WTC11 (cell line): ENCODE data around the gene NFIA. TPM values are rescaled to one million over a fixed set of nuclear protein-coding genes. Genes with fewer than 3 reads are reported as not detected.

ENCODE experiments used
- ATAC-seq: fragments of 200-7000 bp; cut with Tn5 transposase; 2 replicates; pipeline ENCODE4 v1.10.0; 2021; ENCODE audit warnings: mild to moderate bottlenecking, moderate library complexity
- CTCF ChIA-PET: fragments of 300-600 bp; sonication (Branson Sonifier 250); formaldehyde crosslinking; loops from one replicate; lab custom pipeline; 2021; ENCODE audit warnings: antibody characterized with exemption; lab: Charles Lee
- POLR2A ChIA-PET: fragments of 350-600 bp; sonication (Branson Sonifier 250); formaldehyde crosslinking; loops from one replicate; lab custom pipeline; 2021; ENCODE audit warnings: antibody characterized with exemption; lab: Charles Lee
- DNase-seq: peaks from one replicate; pipeline ENCODE4 v3.0.0; 2021; ENCODE audit warnings: low spot score
- H3K27ac Mint-ChIP-seq: 2 replicates; pipeline ENCODE4 v1.8.0; 2021; ENCODE audit warnings: mixed read lengths
- H3K27me3 Mint-ChIP-seq: 2 replicates; pipeline ENCODE4 v1.8.0; 2021; ENCODE audit warnings: low read depth, mild to moderate bottlenecking, moderate library complexity, mixed read lengths
- H3K36me3 Mint-ChIP-seq: 2 replicates; pipeline ENCODE4 v1.8.0; 2021; ENCODE audit warnings: mixed read lengths
- H3K4me1 Mint-ChIP-seq: 2 replicates; pipeline ENCODE4 v1.8.0; 2022; ENCODE audit warnings: mixed read lengths
- H3K4me3 Mint-ChIP-seq: 2 replicates; pipeline ENCODE4 v1.8.0; 2021; ENCODE audit warnings: mild to moderate bottlenecking, moderate library complexity, mixed read lengths
- H3K9me3 Mint-ChIP-seq: 2 replicates; pipeline ENCODE4 v1.8.0; 2021; ENCODE audit warnings: mixed read lengths
- CREB1 ChIP-seq: sonication (generic); formaldehyde crosslinking; IDR thresholded peaks from 2 replicates; pipeline ENCODE4 v1.8.0; 2023; ENCODE audit warnings: mild to moderate bottlenecking, missing genetic modification reagents
- FOXK1 ChIP-seq: sonication (generic); formaldehyde crosslinking; IDR thresholded peaks from 2 replicates; pipeline ENCODE4 v1.8.0; 2022; ENCODE audit warnings: mild to moderate bottlenecking, moderate library complexity, missing genetic modification reagents
- GRHL2 ChIP-seq: fragments of 250-450 bp; sonication (Bioruptor Pico); IDR thresholded peaks from 2 replicates; pipeline ENCODE4 v1.8.0; 2022; ENCODE audit warnings: mild to moderate bottlenecking, moderate library complexity; ENCODE audit not compliant: insufficient replicate concordance, severe bottlenecking
- JUN ChIP-seq: sonication (generic); formaldehyde crosslinking; IDR thresholded peaks from 2 replicates; pipeline ENCODE4 v1.8.0; 2023; ENCODE audit warnings: mild to moderate bottlenecking, missing genetic modification reagents
- KAT7 ChIP-seq: sonication (generic); formaldehyde crosslinking; IDR thresholded peaks from 2 replicates; pipeline ENCODE4 v1.8.1; 2023; ENCODE audit warnings: missing genetic modification reagents, mild to moderate bottlenecking, borderline replicate concordance
- NR3C1 ChIP-seq: sonication (generic); formaldehyde crosslinking; conservative IDR thresholded peaks from 2 replicates; pipeline ENCODE4 v1.8.1; 2023; ENCODE audit warnings: low read depth, mild to moderate bottlenecking, missing genetic modification reagents
- OVOL2 ChIP-seq: fragments of 250-450 bp; sonication (Bioruptor Pico); IDR thresholded peaks from 2 replicates; pipeline ENCODE4 v1.9.0; 2021; ENCODE audit warnings: mild to moderate bottlenecking, borderline replicate concordance
- RELA ChIP-seq: sonication (generic); formaldehyde crosslinking; IDR thresholded peaks from 2 replicates; pipeline ENCODE4 v1.8.1; 2022; ENCODE audit warnings: missing genetic modification reagents, mild to moderate bottlenecking, borderline replicate concordance
- SMAD4 ChIP-seq: sonication (generic); formaldehyde crosslinking; IDR thresholded peaks from 2 replicates; pipeline ENCODE4 v1.8.0; 2022; ENCODE audit warnings: mild to moderate bottlenecking, missing genetic modification reagents
- ZBTB21 ChIP-seq: sonication (generic); formaldehyde crosslinking; IDR thresholded peaks from 2 replicates; pipeline ENCODE4 v1.8.1; 2023; ENCODE audit warnings: mild to moderate bottlenecking, missing genetic modification reagents, borderline replicate concordance
- ZNF138 ChIP-seq: sonication (generic); formaldehyde crosslinking; conservative IDR thresholded peaks from 2 replicates; pipeline ENCODE4 v1.8.1; 2022; ENCODE audit warnings: mild to moderate bottlenecking, moderate library complexity, missing genetic modification reagents
- ZNF219 ChIP-seq: sonication (generic); formaldehyde crosslinking; IDR thresholded peaks from 2 replicates; pipeline ENCODE4 v1.8.0; 2023; ENCODE audit warnings: missing genetic modification reagents, mild to moderate bottlenecking, borderline replicate concordance
- ZNF232 ChIP-seq: sonication (generic); formaldehyde crosslinking; IDR thresholded peaks from 2 replicates; pipeline ENCODE4 v1.8.0; 2022; ENCODE audit warnings: mild to moderate bottlenecking, missing genetic modification reagents
- ZNF396 ChIP-seq: fragments of 250-450 bp; sonication (Bioruptor Pico); IDR thresholded peaks from 2 replicates; pipeline ENCODE4 v1.8.0; 2021; ENCODE audit warnings: mild to moderate bottlenecking, moderate library complexity, borderline replicate concordance
- total RNA-seq: library from RNA; stranded (reverse); gene quantifications from 3 replicates; pipeline ENCODE4 v1.2.3, GENCODE V29; 2021
- TF ChIP-seq, protein P1 (sequence below): sonication (generic); formaldehyde crosslinking; IDR thresholded peaks from 2 replicates; pipeline ENCODE4 v1.8.0; 2023; ENCODE audit warnings: missing genetic modification reagents, mild to moderate bottlenecking, borderline replicate concordance
- TF ChIP-seq, protein P2 (sequence below): sonication (generic); formaldehyde crosslinking; IDR thresholded peaks from 2 replicates; pipeline ENCODE4 v1.8.0; 2022; ENCODE audit warnings: mild to moderate bottlenecking, missing genetic modification reagents
- TF ChIP-seq, protein P3 (sequence below): sonication (generic); formaldehyde crosslinking; IDR thresholded peaks from 2 replicates; pipeline ENCODE4 v1.8.1; 2022; ENCODE audit warnings: low read depth, missing genetic modification reagents, borderline replicate concordance
- TF ChIP-seq, protein P4 (sequence below): fragments of 250-450 bp; sonication (Bioruptor Pico); IDR thresholded peaks from 2 replicates; pipeline ENCODE4 v1.9.0; 2021; ENCODE audit warnings: mild to moderate bottlenecking, borderline replicate concordance

The NFIA gene
- total RNA-seq, 1 experiment from 2014 or later, result 16.7 TPM

DNA sequence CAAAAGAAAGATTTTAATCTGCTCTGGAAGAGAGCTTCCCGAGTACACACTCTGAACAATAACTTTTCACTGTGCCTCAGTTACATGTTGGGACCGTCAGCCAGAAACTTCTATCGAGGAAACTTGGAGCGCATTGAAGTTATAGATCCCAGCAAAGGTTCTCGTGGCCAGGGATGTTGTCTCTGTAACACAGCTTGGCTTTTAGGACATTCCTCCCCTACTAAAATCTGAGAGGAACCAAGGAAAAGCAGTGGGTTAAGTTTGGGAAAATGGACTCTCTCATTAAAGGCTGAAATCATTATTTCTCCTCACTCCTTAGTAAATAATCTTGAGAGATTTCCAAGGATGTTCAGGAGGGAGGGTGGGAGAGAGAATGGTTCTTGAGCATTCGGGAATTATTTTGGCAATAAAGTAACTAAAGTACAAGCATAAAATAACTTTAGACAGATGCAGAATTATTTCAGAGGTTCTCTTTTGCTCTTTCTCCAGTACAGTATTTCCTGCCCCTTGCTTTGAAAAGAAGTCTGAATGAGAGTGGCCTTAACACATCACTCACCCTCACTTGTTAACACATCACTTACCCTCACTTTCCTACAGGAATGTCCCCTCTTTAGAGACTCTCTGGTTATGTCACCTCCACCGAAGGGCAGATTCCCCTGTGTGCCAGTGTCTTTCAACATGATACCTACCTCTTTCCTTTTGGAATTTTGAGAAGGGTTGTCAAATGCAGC lies 1.8 kb upstream of the NFIA start:
- CTCF ChIA-PET, result interaction anchor here (1.0 to 4.4 kb wide), 4 partner anchors 13 to 30 kb away, joined by 4 to 66 read pairs (median 4); no protein-coding TSS in a partner anchor
- TF ChIP-seq JUN (no peak), CREB1 (CRISPR knock-in tag) (no peak), ZNF232 (no peak), ZNF138 (CRISPR knock-in tag) (no peak), GRHL2 (no peak), ZBTB21 (no peak), FOXK1 (CRISPR knock-in tag) (no peak), ZNF396 (no peak), OVOL2 (CRISPR knock-in tag) (no peak)
- TF ChIP-seq, protein P1, sequence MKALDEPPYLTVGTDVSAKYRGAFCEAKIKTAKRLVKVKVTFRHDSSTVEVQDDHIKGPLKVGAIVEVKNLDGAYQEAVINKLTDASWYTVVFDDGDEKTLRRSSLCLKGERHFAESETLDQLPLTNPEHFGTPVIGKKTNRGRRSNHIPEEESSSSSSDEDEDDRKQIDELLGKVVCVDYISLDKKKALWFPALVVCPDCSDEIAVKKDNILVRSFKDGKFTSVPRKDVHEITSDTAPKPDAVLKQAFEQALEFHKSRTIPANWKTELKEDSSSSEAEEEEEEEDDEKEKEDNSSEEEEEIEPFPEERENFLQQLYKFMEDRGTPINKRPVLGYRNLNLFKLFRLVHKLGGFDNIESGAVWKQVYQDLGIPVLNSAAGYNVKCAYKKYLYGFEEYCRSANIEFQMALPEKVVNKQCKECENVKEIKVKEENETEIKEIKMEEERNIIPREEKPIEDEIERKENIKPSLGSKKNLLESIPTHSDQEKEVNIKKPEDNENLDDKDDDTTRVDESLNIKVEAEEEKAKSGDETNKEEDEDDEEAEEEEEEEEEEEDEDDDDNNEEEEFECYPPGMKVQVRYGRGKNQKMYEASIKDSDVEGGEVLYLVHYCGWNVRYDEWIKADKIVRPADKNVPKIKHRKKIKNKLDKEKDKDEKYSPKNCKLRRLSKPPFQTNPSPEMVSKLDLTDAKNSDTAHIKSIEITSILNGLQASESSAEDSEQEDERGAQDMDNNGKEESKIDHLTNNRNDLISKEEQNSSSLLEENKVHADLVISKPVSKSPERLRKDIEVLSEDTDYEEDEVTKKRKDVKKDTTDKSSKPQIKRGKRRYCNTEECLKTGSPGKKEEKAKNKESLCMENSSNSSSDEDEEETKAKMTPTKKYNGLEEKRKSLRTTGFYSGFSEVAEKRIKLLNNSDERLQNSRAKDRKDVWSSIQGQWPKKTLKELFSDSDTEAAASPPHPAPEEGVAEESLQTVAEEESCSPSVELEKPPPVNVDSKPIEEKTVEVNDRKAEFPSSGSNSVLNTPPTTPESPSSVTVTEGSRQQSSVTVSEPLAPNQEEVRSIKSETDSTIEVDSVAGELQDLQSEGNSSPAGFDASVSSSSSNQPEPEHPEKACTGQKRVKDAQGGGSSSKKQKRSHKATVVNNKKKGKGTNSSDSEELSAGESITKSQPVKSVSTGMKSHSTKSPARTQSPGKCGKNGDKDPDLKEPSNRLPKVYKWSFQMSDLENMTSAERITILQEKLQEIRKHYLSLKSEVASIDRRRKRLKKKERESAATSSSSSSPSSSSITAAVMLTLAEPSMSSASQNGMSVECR (CRISPR knock-in tag), result no peak
- TF ChIP-seq, protein P2, sequence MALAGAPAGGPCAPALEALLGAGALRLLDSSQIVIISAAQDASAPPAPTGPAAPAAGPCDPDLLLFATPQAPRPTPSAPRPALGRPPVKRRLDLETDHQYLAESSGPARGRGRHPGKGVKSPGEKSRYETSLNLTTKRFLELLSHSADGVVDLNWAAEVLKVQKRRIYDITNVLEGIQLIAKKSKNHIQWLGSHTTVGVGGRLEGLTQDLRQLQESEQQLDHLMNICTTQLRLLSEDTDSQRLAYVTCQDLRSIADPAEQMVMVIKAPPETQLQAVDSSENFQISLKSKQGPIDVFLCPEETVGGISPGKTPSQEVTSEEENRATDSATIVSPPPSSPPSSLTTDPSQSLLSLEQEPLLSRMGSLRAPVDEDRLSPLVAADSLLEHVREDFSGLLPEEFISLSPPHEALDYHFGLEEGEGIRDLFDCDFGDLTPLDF (CRISPR knock-in tag), result no peak
- TF ChIP-seq, protein P3, sequence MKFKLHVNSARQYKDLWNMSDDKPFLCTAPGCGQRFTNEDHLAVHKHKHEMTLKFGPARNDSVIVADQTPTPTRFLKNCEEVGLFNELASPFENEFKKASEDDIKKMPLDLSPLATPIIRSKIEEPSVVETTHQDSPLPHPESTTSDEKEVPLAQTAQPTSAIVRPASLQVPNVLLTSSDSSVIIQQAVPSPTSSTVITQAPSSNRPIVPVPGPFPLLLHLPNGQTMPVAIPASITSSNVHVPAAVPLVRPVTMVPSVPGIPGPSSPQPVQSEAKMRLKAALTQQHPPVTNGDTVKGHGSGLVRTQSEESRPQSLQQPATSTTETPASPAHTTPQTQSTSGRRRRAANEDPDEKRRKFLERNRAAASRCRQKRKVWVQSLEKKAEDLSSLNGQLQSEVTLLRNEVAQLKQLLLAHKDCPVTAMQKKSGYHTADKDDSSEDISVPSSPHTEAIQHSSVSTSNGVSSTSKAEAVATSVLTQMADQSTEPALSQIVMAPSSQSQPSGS (CRISPR knock-in tag), result no peak
- Mint-ChIP-seq H3K27ac (peak overlapping the region; percentile 3; the same call in 1 of the 2 replicates), H3K4me1 (peaks cover 56% of the 10 kb centered on the region), H3K36me3 (no peaks in the 10 kb centered on the region), H3K9me3 (no peaks in the 10 kb centered on the region), H3K4me3 (peak overlapping the region; percentile 87), H3K27me3 (peaks cover 70% of the 10 kb centered on the region)
- ATAC-seq (no peak), DNase-seq (no peak)
- POLR2A ChIA-PET, result no interaction called here

DNA sequence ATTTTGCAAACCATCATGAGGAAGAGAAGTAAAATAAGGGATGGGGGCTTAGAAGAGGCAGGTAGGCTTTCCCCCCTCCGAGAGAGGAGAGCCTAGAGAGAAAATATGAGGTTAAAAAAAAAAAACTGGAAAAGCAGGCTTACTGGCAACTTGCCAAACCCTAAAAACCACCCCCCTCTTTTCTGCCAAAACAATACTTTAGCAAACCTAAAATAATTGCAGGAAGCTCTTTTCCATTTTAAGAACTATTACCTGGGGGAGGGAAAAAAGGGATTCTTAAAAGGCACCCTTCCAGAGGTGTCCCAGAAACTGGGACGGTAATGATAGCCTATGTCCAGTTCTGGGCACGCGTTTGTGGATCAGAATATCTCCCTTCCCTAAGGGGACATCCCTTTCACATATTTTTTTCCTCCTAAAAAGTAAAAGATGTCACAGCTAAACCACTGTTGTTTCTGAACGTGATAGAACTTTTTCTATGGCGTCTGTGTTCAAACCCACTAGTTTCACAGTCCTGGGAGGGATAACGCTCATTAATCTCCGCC lies 1.1 kb upstream of the NFIA start:
- no peak for ATAC-seq
- TF ChIP-seq SMAD4 (no peak), KAT7 (CRISPR knock-in tag) (no peak), NR3C1 (CRISPR knock-in tag) (no peak), RELA (CRISPR knock-in tag) (no peak), FOXK1 (CRISPR knock-in tag) (no peak), ZNF219 (CRISPR knock-in tag) (no peak)
- TF ChIP-seq, protein P4, sequence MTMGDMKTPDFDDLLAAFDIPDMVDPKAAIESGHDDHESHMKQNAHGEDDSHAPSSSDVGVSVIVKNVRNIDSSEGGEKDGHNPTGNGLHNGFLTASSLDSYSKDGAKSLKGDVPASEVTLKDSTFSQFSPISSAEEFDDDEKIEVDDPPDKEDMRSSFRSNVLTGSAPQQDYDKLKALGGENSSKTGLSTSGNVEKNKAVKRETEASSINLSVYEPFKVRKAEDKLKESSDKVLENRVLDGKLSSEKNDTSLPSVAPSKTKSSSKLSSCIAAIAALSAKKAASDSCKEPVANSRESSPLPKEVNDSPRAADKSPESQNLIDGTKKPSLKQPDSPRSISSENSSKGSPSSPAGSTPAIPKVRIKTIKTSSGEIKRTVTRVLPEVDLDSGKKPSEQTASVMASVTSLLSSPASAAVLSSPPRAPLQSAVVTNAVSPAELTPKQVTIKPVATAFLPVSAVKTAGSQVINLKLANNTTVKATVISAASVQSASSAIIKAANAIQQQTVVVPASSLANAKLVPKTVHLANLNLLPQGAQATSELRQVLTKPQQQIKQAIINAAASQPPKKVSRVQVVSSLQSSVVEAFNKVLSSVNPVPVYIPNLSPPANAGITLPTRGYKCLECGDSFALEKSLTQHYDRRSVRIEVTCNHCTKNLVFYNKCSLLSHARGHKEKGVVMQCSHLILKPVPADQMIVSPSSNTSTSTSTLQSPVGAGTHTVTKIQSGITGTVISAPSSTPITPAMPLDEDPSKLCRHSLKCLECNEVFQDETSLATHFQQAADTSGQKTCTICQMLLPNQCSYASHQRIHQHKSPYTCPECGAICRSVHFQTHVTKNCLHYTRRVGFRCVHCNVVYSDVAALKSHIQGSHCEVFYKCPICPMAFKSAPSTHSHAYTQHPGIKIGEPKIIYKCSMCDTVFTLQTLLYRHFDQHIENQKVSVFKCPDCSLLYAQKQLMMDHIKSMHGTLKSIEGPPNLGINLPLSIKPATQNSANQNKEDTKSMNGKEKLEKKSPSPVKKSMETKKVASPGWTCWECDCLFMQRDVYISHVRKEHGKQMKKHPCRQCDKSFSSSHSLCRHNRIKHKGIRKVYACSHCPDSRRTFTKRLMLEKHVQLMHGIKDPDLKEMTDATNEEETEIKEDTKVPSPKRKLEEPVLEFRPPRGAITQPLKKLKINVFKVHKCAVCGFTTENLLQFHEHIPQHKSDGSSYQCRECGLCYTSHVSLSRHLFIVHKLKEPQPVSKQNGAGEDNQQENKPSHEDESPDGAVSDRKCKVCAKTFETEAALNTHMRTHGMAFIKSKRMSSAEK (CRISPR knock-in tag), result no peak
- H3K27ac Mint-ChIP-seq, result peak overlapping the region; percentile 3; the same call in 1 of the 2 replicates
- H3K27me3 Mint-ChIP-seq, result peaks cover 66% of the 10 kb centered on the region
- H3K36me3 Mint-ChIP-seq, result no peaks in the 10 kb centered on the region
- H3K4me1 Mint-ChIP-seq, result peaks cover 54% of the 10 kb centered on the region
- H3K9me3 Mint-ChIP-seq, result no peaks in the 10 kb centered on the region
- no peak for DNase-seq
- H3K4me3 Mint-ChIP-seq, result peak overlapping the region; percentile 87
- ChIA-PET CTCF (interaction anchor here (0.6 to 1.7 kb wide), 4 partner anchors 29 to 989 kb away, joined by 3 to 16 read pairs (median 4); no protein-coding TSS in a partner anchor), POLR2A (interaction anchor here (1.0 kb wide), 1 partner anchor 24 kb away, joined by 6 read pairs; no protein-coding TSS in a partner anchor)
